Skeletal muscle cell (primary cell): Measurements from ENCODE around the gene SCYL2.
"Not testable (repeated sequence)": the region's sequence is repeated elsewhere in the genome, so short reads cannot be mapped to it uniquely, and the experiment has no call there.

ENCODE experiments used
- DNase-seq: peaks from one replicate; pipeline ENCODE4 v3.0.0-alpha.2; 2010; ENCODE audit warnings: low read depth
- H3K4me3 ChIP-seq: 2 replicates; pipeline ENCODE4 v1.5.1; 2011; ENCODE audit warnings: low read depth, mild to moderate bottlenecking, control low read depth, low read length, moderate library complexity

SCYL2 gene

GRCh38 chr12:100308138-100308537, 41.2 kb downstream of the SCYL2 start:
- H3K4me3 ChIP-seq, DNase-seq: not testable (repeated sequence)

- no peak for DNase-seq
Measured at GRCh38 chr12:100311317-100311716, 44.3 kb downstream of the SCYL2 start.

GRCh38 chr12:100317371-100317770, 50.4 kb downstream of the SCYL2 start:
- H3K4me3 ChIP-seq: no peak overlapping the region
- DNase-seq: no peak

More at GRCh38 chr12:100311317-100311716, 44.3 kb downstream of the SCYL2 start:
- no peak overlapping the region for H3K4me3 ChIP-seq

GRCh38 chr12:100324498-100324897, 57.5 kb downstream of the SCYL2 start:
- H3K4me3 ChIP-seq: no peak overlapping the region
- DNase-seq: no peak

GRCh38 chr12:100326208-100326607, 59.2 kb downstream of the SCYL2 start:
- H3K4me3 ChIP-seq: no peak overlapping the region
- DNase-seq: no peak

GRCh38 chr12:100329800-100330199, 62.8 kb downstream of the SCYL2 start:
- DNase-seq: no peak
- H3K4me3 ChIP-seq: no peak overlapping the region

- no peak overlapping the region for H3K4me3 ChIP-seq
- no peak for DNase-seq
Measured at GRCh38 chr12:100331871-100332270, 64.9 kb downstream of the SCYL2 start.

GRCh38 chr12:100332852-100333251, 65.9 kb downstream of the SCYL2 start:
- DNase-seq: no peak
- H3K4me3 ChIP-seq: no peak overlapping the region

GRCh38 chr12:100337299-100337698, 70.3 kb downstream of the SCYL2 start:
- no peak overlapping the region for H3K4me3 ChIP-seq
- DNase-seq: no peak

- DNase-seq: no peak
- H3K4me3 ChIP-seq: no peak overlapping the region
Measured at GRCh38 chr12:100337727-100338126, 70.8 kb downstream of the SCYL2 start.

- no peak overlapping the region for H3K4me3 ChIP-seq
- DNase-seq: no peak
Measured at GRCh38 chr12:100339071-100339470, 72.1 kb downstream of the SCYL2 start.

- not testable (repeated sequence) for DNase-seq, H3K4me3 ChIP-seq
Measured at GRCh38 chr12:100342897-100343296, 75.9 kb downstream of the SCYL2 start.

- H3K4me3 ChIP-seq, DNase-seq: not testable (repeated sequence)
Measured at GRCh38 chr12:100344351-100344750, 77.4 kb downstream of the SCYL2 start.

- no peak overlapping the region for H3K4me3 ChIP-seq
- no peak for DNase-seq
Measured at GRCh38 chr12:100345020-100345767, 78.2 kb downstream of the SCYL2 start.

- peak; percentile 7 for DNase-seq
- no peak overlapping the region for H3K4me3 ChIP-seq
Measured at GRCh38 chr12:100346660-100347059, 79.7 kb downstream of the SCYL2 start.

- no peak overlapping the region for H3K4me3 ChIP-seq
- no peak for DNase-seq
Measured at GRCh38 chr12:100348657-100349454, 81.9 kb downstream of the SCYL2 start.

- no peak within 1 kb of the TSS for H3K4me3 ChIP-seq
- DNase-seq: no peak
Measured at GRCh38 chr12:100356644-100357223, 89.8 kb downstream of the SCYL2 start, which contains the start of gene SLC17A8. Gene SLC17A8, plus strand, starts transcription at chr12:100357074. Its CDS starts 318 bp downstream, at chr12:100357392.

- DNase-seq: no peak
- no peak overlapping the region for H3K4me3 ChIP-seq
Measured at GRCh38 chr12:100359248-100359647, 92.3 kb downstream of the SCYL2 start.

GRCh38 chr12:100359822-100360221, 92.8 kb downstream of the SCYL2 start:
- DNase-seq: no peak

GRCh38 chr12:100360450-100360849, 93.5 kb downstream of the SCYL2 start:
- no peak overlapping the region for H3K4me3 ChIP-seq
- DNase-seq: no peak

More at GRCh38 chr12:100359822-100360221, 92.8 kb downstream of the SCYL2 start:
- no peak overlapping the region for H3K4me3 ChIP-seq
